Hepatocyte (in vitro differentiated cells): ENCODE data around the gene MMP20. TPM values are rescaled to one million over a fixed set of nuclear protein-coding genes. Genes with fewer than 3 reads are reported as not detected.

ENCODE experiments used
- DNase-seq: peaks from one replicate; pipeline ENCODE4 v3.0.0-alpha.2; 2016; ENCODE audit warnings: low spot score
- H2AFZ ChIP-seq: fragments of 200-600 bp; sonication (generic); 2 replicates; pipeline ENCODE4 v1.6.0; 2016; ENCODE audit warnings: antibody characterized with exemption, mild to moderate bottlenecking
- H3K27ac ChIP-seq: fragments of 200-600 bp; sonication (generic); 2 replicates; pipeline ENCODE4 v1.5.1; 2016; ENCODE audit warnings: mild to moderate bottlenecking
- H3K27me3 ChIP-seq: fragments of 200-600 bp; sonication (generic); 2 replicates; pipeline ENCODE4 v1.6.1; 2016
- H3K36me3 ChIP-seq: fragments of 200-600 bp; sonication (generic); replicated peaks from 2 replicates; pipeline ENCODE4 v1.5.1; 2016; ENCODE audit warnings: low read depth; ENCODE audit not compliant: insufficient read depth
- H3K4me1 ChIP-seq: fragments of 200-600 bp; sonication (generic); 2 replicates; pipeline ENCODE4 v1.5.1; 2016; ENCODE audit warnings: mild to moderate bottlenecking, moderate library complexity; ENCODE audit not compliant: insufficient read depth
- H3K4me2 ChIP-seq: fragments of 200-600 bp; sonication (generic); 2 replicates; pipeline ENCODE4 v1.6.0; 2016
- H3K4me3 ChIP-seq: fragments of 200-600 bp; sonication (generic); 2 replicates; pipeline ENCODE4 v1.5.1; 2016; ENCODE audit warnings: mild to moderate bottlenecking
- H3K79me2 ChIP-seq: fragments of 200-600 bp; sonication (generic); 2 replicates; pipeline ENCODE4 v1.6.0; 2017; ENCODE audit warnings: mild to moderate bottlenecking
- H3K9me2 ChIP-seq: fragments of 200-600 bp; sonication (generic); replicated peaks from 2 replicates; pipeline ENCODE4 v1.6.0; 2017; ENCODE audit warnings: mild to moderate bottlenecking; ENCODE audit not compliant: insufficient read depth
- H3K9me3 ChIP-seq: fragments of 200-600 bp; sonication (generic); 2 replicates; pipeline ENCODE4 v1.5.1; 2016; ENCODE audit warnings: low read depth, mild to moderate bottlenecking
- H4K20me1 ChIP-seq: fragments of 200-600 bp; sonication (generic); 2 replicates; pipeline ENCODE4 v1.6.0; 2016; ENCODE audit warnings: mild to moderate bottlenecking; ENCODE audit not compliant: insufficient read depth, poor library complexity, severe bottlenecking
- CTCF ChIP-seq: fragments of 200-600 bp; sonication (generic); IDR thresholded peaks from 2 replicates; pipeline ENCODE4 v1.5.1; 2016; ENCODE audit warnings: antibody characterized with exemption, mild to moderate bottlenecking; ENCODE audit not compliant: poor library complexity
- EZH2 ChIP-seq: fragments of 200-600 bp; sonication (generic); IDR thresholded peaks from 2 replicates; pipeline ENCODE4 v1.6.1; 2016; ENCODE audit warnings: antibody characterized with exemption, mild to moderate bottlenecking, borderline replicate concordance
- EZH2phosphoT487 ChIP-seq: fragments of 200-600 bp; sonication (generic); IDR thresholded peaks from one replicate; pipeline ENCODE4 v1.6.1; 2018; ENCODE audit warnings: antibody characterized with exemption, mild to moderate bottlenecking, low read depth, moderate library complexity; ENCODE audit not compliant: unreplicated experiment, severe bottlenecking
- WGBS: methylation state at CpG from one replicate; pipeline ENCODE4 v1.1.6; 2016; ENCODE audit warnings: low lambda C conversion rate; ENCODE audit errors: missing lambda C conversion rate; 5-methylcytosine and 5-hydroxymethylcytosine counted together
- polyA plus RNA-seq: library from polyadenylated mRNA; unstranded; fragments of >200 nt; fragmentation: Nextera tagmentation; extraction: Ambion mirVana; gene quantifications from 2 replicates; pipeline ENCODE4 v1.2.1, GENCODE V29; 2016
- total RNA-seq: library from RNA; depleted of rRNA; stranded (reverse); fragments of >200 nt; gene quantifications from 2 replicates; pipeline ENCODE4 v1.2.3, GENCODE V29; 2014

Gene MMP20
- total and polyA plus RNA-seq, 2 experiments from 2014 or later = not detected

GRCh38 chr11:102614031-102614430 lies 11.1 kb downstream of the MMP20 start:
- 92% methylated on average over 2 of the region's 2 CpGs for WGBS
- H3K79me2 ChIP-seq = no peaks in the 10 kb centered on the region
- H3K4me2 ChIP-seq = no peak overlapping the region
- no peak overlapping the region for H3K4me3 ChIP-seq
- no peak overlapping the region for H2AFZ ChIP-seq
- H4K20me1 ChIP-seq = no peaks in the 10 kb centered on the region
- no peaks in the 10 kb centered on the region for H3K4me1 ChIP-seq
- H3K27me3 ChIP-seq = no peaks in the 10 kb centered on the region
- DNase-seq = no peak
- H3K36me3 ChIP-seq = no peaks in the 10 kb centered on the region
- H3K27ac ChIP-seq = no peak overlapping the region
- no peak for TF ChIP-seq EZH2
- no peak for TF ChIP-seq EZH2phosphoT487
- TF ChIP-seq CTCF = no peak
- no peaks in the 10 kb centered on the region for H3K9me3 ChIP-seq
- no peaks in the 10 kb centered on the region for H3K9me2 ChIP-seq

GRCh38 chr11:102613450-102613849 lies 11.7 kb downstream of the MMP20 start:
- WGBS = 67% methylated on average over 1 of the region's 1 CpG
- no peak for TF ChIP-seq EZH2
- TF ChIP-seq CTCF = no peak
- no peak for TF ChIP-seq EZH2phosphoT487
- no peaks in the 10 kb centered on the region for H4K20me1 ChIP-seq
- H3K27ac ChIP-seq = no peak overlapping the region
- H3K9me2 ChIP-seq = no peaks in the 10 kb centered on the region
- H3K4me3 ChIP-seq = no peak overlapping the region
- no peak for DNase-seq
- no peak overlapping the region for H3K4me2 ChIP-seq
- no peaks in the 10 kb centered on the region for H3K9me3 ChIP-seq
- no peaks in the 10 kb centered on the region for H3K27me3 ChIP-seq
- no peak overlapping the region for H2AFZ ChIP-seq
- no peaks in the 10 kb centered on the region for H3K79me2 ChIP-seq
- no peaks in the 10 kb centered on the region for H3K4me1 ChIP-seq
- H3K36me3 ChIP-seq = no peaks in the 10 kb centered on the region

- Histone ChIP-seq H3K4me3 (no peak overlapping the region), H3K4me1 (no peaks in the 10 kb centered on the region), H4K20me1 (no peaks in the 10 kb centered on the region), H3K27ac (no peak overlapping the region), H3K4me2 (no peak overlapping the region), H3K9me3 (no peaks in the 10 kb centered on the region), H2AFZ (no peak overlapping the region), H3K27me3 (no peaks in the 10 kb centered on the region), H3K36me3 (no peaks in the 10 kb centered on the region), H3K79me2 (no peaks in the 10 kb centered on the region), H3K9me2 (no peaks in the 10 kb centered on the region)
- no peak for DNase-seq
- TF ChIP-seq CTCF (no peak), EZH2 (no peak), EZH2phosphoT487 (no peak)
- 95% methylated on average over 4 of the region's 4 CpGs for WGBS
These were observed 13.8 kb downstream of the MMP20 start for GRCh38 chr11:102611291-102611690.

- Histone ChIP-seq H3K79me2 (no peaks in the 10 kb centered on the region), H3K36me3 (no peaks in the 10 kb centered on the region), H3K4me3 (no peak overlapping the region), H4K20me1 (no peaks in the 10 kb centered on the region), H2AFZ (no peak overlapping the region), H3K4me2 (peak overlapping the region; percentile 1), H3K9me2 (no peaks in the 10 kb centered on the region), H3K9me3 (no peaks in the 10 kb centered on the region), H3K27ac (no peak overlapping the region), H3K4me1 (no peaks in the 10 kb centered on the region), H3K27me3 (no peaks in the 10 kb centered on the region)
- WGBS = 76% methylated on average over 7 of the region's 7 CpGs
- DNase-seq = no peak
- TF ChIP-seq EZH2phosphoT487 = no peak
- TF ChIP-seq EZH2 = no peak
These were observed 14.9 kb downstream of the MMP20 start for GRCh38 chr11:102610200-102610599.
